OCI-LY3 (cell line): ENCODE measurements around the gene SLC16A6.

Experiments used
- H2AFZ ChIP-seq: fragments of 200-600, 300-600 bp; shearing (Covaris generic); 2 replicates; pipeline ENCODE4 v1.6.0; 2014; ENCODE audit warnings: antibody characterized with exemption, low read depth, low read length
- H3K27ac ChIP-seq: fragments of 200-600, 300-600 bp; sonication (generic); 2 replicates; pipeline ENCODE4 v1.5.1; 2014; ENCODE audit warnings: mild to moderate bottlenecking, low read length, moderate library complexity, mixed read lengths
- H3K27me3 ChIP-seq: fragments of 200-600, 300-600 bp; sonication (generic); 2 replicates; pipeline ENCODE4 v1.6.1; 2014; ENCODE audit warnings: low read depth, low read length, mixed read lengths
- H3K36me3 ChIP-seq: fragments of 200-600, 300-600 bp; sonication (generic); replicated peaks from 2 replicates; pipeline ENCODE3; 2014; ENCODE audit warnings: low read depth, low read length, mixed read lengths
- H3K4me1 ChIP-seq: fragments of 300-600, 200-600 bp; sonication (generic); 2 replicates; pipeline ENCODE4 v1.6.1; 2014; ENCODE audit warnings: low read length, mixed read lengths
- H3K4me2 ChIP-seq: fragments of 200-600, 300-600 bp; sonication (generic); 2 replicates; pipeline ENCODE4 v1.6.1; 2014; ENCODE audit warnings: low read length, mixed read lengths
- H3K4me3 ChIP-seq: fragments of 300-600, 200-600 bp; sonication (generic); 2 replicates; pipeline ENCODE4 v1.5.1; 2014; ENCODE audit warnings: antibody characterized with exemption, mild to moderate bottlenecking, low read length, moderate library complexity
- H3K79me2 ChIP-seq: fragments of 300-600, 200-600 bp; shearing (Covaris generic); 2 replicates; pipeline ENCODE4 v1.6.1; 2014; ENCODE audit warnings: mild to moderate bottlenecking, low read length, mixed read lengths
- H3K9ac ChIP-seq: fragments of 300-600, 200-600 bp; shearing (Covaris generic); 2 replicates; pipeline ENCODE4 v1.6.0; 2014; ENCODE audit warnings: mild to moderate bottlenecking, low read length, moderate library complexity
- H3K9me3 ChIP-seq: fragments of 200-600, 300-600 bp; shearing (Covaris generic); 2 replicates; pipeline ENCODE4 v1.6.1; 2014; ENCODE audit warnings: low read length, mixed read lengths; ENCODE audit not compliant: insufficient read depth
- H4K20me1 ChIP-seq: fragments of 200-600, 300-600 bp; sonication (generic); 2 replicates; pipeline ENCODE4 v1.6.1; 2016; ENCODE audit warnings: low read length, mixed read lengths; ENCODE audit not compliant: insufficient read depth
- EZH2phosphoT487 ChIP-seq: fragments of 200-600 bp; shearing (Covaris generic); IDR thresholded peaks from 2 replicates; pipeline ENCODE4 v1.6.1; 2018; ENCODE audit warnings: antibody characterized with exemption, mixed run types, low read depth
- TF ChIP-seq, protein P1 (sequence below): fragments of 200-600, 300-600 bp; sonication (generic); IDR thresholded peaks from 2 replicates; pipeline ENCODE4 v1.5.1; 2014; ENCODE audit warnings: antibody characterized with exemption, low read length, low read depth

SLC16A6 gene

DNA sequence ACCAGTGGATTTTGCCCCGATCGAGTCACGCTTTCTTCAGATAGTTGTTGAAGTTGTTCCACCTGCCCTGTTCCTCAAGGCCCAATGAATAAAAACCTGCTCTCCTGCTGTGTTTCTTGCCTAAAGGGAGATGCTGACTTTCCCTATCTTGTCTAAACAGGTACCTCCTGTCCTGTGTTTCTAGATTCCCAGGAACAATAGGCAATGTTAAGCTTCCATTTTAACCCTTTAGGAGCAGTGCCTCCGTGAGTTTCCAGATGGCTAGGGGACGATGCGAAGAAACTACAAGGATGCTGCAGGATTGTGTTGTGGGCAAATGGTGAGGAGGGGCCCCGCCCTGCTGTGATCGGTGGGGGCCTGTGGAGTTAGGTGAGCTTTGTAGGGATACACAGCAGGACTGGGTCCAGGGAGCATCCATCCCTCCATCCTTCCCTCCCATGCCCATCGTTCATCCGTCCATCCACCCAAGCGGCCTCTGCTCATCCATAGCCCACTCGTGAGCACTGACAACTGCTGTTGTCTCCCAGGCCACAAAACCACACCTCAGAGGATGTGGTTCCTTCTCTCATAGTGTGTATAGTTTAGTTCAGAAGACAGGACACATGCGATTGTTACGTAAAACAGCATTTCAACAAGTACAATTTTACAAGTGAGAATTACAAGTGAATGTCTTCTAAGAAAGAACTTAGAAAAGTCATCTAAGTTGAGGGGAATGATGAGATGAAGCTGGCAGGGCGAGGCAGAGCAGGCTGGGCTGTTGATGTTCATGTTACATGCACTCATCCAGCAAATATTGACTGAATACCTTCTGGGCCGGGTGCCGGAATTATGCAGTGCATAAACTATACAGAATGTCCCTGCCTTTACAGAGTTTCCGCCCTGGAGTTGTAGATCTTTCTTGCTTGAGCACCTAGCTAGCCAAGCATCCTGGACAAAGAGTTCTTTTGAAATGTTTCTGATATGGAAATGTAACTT is 5.6 kb upstream of the SLC16A6 start:
- TF ChIP-seq, protein P1, sequence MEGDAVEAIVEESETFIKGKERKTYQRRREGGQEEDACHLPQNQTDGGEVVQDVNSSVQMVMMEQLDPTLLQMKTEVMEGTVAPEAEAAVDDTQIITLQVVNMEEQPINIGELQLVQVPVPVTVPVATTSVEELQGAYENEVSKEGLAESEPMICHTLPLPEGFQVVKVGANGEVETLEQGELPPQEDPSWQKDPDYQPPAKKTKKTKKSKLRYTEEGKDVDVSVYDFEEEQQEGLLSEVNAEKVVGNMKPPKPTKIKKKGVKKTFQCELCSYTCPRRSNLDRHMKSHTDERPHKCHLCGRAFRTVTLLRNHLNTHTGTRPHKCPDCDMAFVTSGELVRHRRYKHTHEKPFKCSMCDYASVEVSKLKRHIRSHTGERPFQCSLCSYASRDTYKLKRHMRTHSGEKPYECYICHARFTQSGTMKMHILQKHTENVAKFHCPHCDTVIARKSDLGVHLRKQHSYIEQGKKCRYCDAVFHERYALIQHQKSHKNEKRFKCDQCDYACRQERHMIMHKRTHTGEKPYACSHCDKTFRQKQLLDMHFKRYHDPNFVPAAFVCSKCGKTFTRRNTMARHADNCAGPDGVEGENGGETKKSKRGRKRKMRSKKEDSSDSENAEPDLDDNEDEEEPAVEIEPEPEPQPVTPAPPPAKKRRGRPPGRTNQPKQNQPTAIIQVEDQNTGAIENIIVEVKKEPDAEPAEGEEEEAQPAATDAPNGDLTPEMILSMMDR = no peak
- TF ChIP-seq EZH2phosphoT487 = no peak
- Histone ChIP-seq H2AFZ (no peak overlapping the region), H3K36me3 (peaks cover 8% of the 10 kb centered on the region), H3K4me3 (no peak overlapping the region), H4K20me1 (no peaks in the 10 kb centered on the region), H3K9me3 (no peaks in the 10 kb centered on the region), H3K4me1 (peaks cover 10% of the 10 kb centered on the region), H3K79me2 (peaks cover 27% of the 10 kb centered on the region), H3K27me3 (no peaks in the 10 kb centered on the region), H3K9ac (no peak overlapping the region), H3K4me2 (no peak overlapping the region), H3K27ac (no peak overlapping the region)

DNA sequence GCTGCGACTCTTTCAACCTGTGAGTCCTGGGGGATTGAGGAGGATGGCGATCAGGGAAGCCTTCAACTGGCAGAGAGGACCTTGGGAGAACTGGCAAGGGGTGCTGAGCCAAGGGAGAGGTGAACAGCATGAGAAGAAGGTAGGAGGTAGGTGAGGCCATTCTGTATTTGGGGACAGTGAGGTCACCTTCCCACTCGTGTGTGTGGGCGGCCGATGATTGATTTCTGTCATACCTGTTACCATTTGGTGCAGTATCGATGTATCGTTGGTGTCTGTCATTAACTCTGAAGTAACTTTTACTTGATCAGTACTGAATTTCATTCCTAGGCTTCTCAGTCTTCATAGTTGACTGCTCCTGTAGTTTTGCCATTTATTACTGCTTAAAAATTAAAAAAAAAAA is 4.2 kb upstream of the SLC16A6 start:
- H4K20me1 ChIP-seq = no peaks in the 10 kb centered on the region
- TF ChIP-seq EZH2phosphoT487 = no peak
- TF ChIP-seq, protein P1 = no peak
- H2AFZ ChIP-seq = no peak overlapping the region
- H3K36me3 ChIP-seq = peaks cover 8% of the 10 kb centered on the region
- H3K9me3 ChIP-seq = no peaks in the 10 kb centered on the region
- peaks cover 36% of the 10 kb centered on the region for H3K79me2 ChIP-seq
- H3K4me2 ChIP-seq = no peak overlapping the region
- H3K4me1 ChIP-seq = peaks cover 10% of the 10 kb centered on the region
- no peak overlapping the region for H3K4me3 ChIP-seq
- H3K9ac ChIP-seq = no peak overlapping the region
- H3K27me3 ChIP-seq = no peaks in the 10 kb centered on the region
- no peak overlapping the region for H3K27ac ChIP-seq

DNA sequence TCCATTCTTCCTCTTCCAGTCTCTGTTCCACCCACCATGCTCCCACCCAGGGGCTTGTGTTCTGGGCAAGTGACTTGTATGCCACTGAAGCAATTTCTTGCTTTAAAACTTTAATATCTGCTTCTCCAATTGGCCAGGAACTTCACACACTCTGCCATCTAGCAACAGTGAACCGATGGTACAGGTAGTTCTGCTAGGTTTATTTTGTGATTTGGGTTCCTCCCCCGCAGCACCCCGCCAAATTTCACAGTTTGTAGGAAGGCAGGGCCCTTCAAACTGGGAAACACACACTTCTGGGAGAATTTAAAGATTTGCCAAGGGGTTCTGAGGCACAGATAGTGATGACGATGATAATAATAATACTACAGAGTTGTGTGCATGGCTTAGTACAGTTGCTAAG is 3.7 kb upstream of the SLC16A6 start:
- H3K27me3 ChIP-seq = no peaks in the 10 kb centered on the region
- H3K4me3 ChIP-seq = no peak overlapping the region
- H3K4me1 ChIP-seq = peaks cover 12% of the 10 kb centered on the region
- TF ChIP-seq, protein P1 = no peak
- TF ChIP-seq EZH2phosphoT487 = no peak
- H3K9ac ChIP-seq = no peak overlapping the region
- no peaks in the 10 kb centered on the region for H4K20me1 ChIP-seq
- H3K79me2 ChIP-seq = peaks cover 41% of the 10 kb centered on the region
- H3K9me3 ChIP-seq = no peaks in the 10 kb centered on the region
- no peak overlapping the region for H2AFZ ChIP-seq
- H3K4me2 ChIP-seq = no peak overlapping the region
- H3K27ac ChIP-seq = no peak overlapping the region
- peaks cover 8% of the 10 kb centered on the region for H3K36me3 ChIP-seq

DNA sequence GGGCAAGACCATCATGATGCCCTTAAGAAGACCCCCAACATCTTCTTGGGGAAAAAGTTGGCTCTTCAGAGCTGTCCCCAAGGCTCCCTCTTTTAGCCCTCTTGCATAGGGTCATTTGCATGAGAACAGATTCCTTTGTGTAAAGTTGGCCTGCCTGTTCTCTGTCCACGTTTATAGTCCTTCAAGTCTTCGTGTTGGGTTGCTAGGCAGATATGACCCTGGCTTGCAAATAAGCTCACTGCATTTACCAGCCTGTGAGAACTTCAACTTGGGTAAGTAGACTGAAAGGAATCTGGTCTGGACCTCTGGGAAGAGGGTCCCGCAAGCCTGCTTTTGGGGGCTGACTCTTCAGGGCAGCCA is 3.2 kb upstream of the SLC16A6 start:
- no peaks in the 10 kb centered on the region for H4K20me1 ChIP-seq
- H3K79me2 ChIP-seq = peaks cover 46% of the 10 kb centered on the region
- H3K4me1 ChIP-seq = peaks cover 17% of the 10 kb centered on the region
- H3K9ac ChIP-seq = no peak overlapping the region
- TF ChIP-seq EZH2phosphoT487 = no peak
- TF ChIP-seq, protein P1 = no peak
- no peaks in the 10 kb centered on the region for H3K27me3 ChIP-seq
- H3K4me3 ChIP-seq = no peak overlapping the region
- H3K9me3 ChIP-seq = no peaks in the 10 kb centered on the region
- no peak overlapping the region for H3K27ac ChIP-seq
- no peak overlapping the region for H2AFZ ChIP-seq
- peaks cover 8% of the 10 kb centered on the region for H3K36me3 ChIP-seq
- H3K4me2 ChIP-seq = no peak overlapping the region
